Activated CD8-positive, alpha-beta memory T cell treated with anti-CD3 and anti-CD28 coated beads, Interleukin-2, amount 10 ng/mL, durations not matched to agents 7 days and 5 days (primary cell): Measurements from ENCODE around the gene SULT1C4. TPM values are rescaled to one million over a fixed set of nuclear protein-coding genes. Genes with fewer than 3 reads are reported as not detected.
A peak's percentile ranks its signal among the peaks of the same experiment; 100 is the strongest.
"Not testable (repeated sequence)": the region's sequence is repeated elsewhere in the genome, so short reads cannot be mapped to it uniquely, and the experiment has no call there.

ENCODE experiments used
- ATAC-seq: fragments of 150-1000 bp; cut with Tn5 transposase; one replicate; pipeline ENCODE4 v1.10.0; 2021; ENCODE audit warnings: moderate library complexity
- CTCF ChIA-PET: fragments of 350-600 bp; sonication (Branson Sonifier 250); formaldehyde crosslinking; loops from one replicate; lab custom pipeline; 2021; ENCODE audit warnings: antibody characterized with exemption; lab: Charles Lee
- DNase-seq: peaks from one replicate; pipeline ENCODE4 v3.0.0-alpha.2; 2020
- H3K27ac Mint-ChIP-seq: one replicate; pipeline ENCODE4 v1.8.0; 2021; ENCODE audit warnings: mild to moderate bottlenecking, mixed read lengths
- H3K27me3 Mint-ChIP-seq: one replicate; pipeline ENCODE4 v1.8.0; 2021; ENCODE audit warnings: mixed read lengths
- H3K36me3 Mint-ChIP-seq: one replicate; pipeline ENCODE4 v1.8.0; 2021; ENCODE audit warnings: mild to moderate bottlenecking, mixed read lengths
- H3K4me1 Mint-ChIP-seq: one replicate; pipeline ENCODE4 v1.8.0; 2021; ENCODE audit warnings: mixed read lengths
- H3K4me3 Mint-ChIP-seq: one replicate; pipeline ENCODE4 v1.8.0; 2021; ENCODE audit warnings: mild to moderate bottlenecking, moderate library complexity, mixed read lengths
- H3K9me3 Mint-ChIP-seq: one replicate; pipeline ENCODE4 v1.8.0; 2022; ENCODE audit warnings: low read depth, mixed read lengths
- total RNA-seq, 2 experiments: library from RNA; stranded (reverse); gene quantifications; one replicate each; pipeline ENCODE4 v1.2.3, GENCODE V29; 2021

The SULT1C4 gene
- total RNA-seq, 2 experiments from 2014 or later = not detected

GRCh38 chr2:108409768-108410167 is 32.0 kb downstream of the SULT1C4 start:
- ATAC-seq = no peak
- Mint-ChIP-seq H3K36me3 (no peaks in the 10 kb centered on the region), H3K9me3 (peaks cover 6% of the 10 kb centered on the region), H3K4me3 (no peak overlapping the region), H3K27me3 (peaks cover 10% of the 10 kb centered on the region), H3K4me1 (no peaks in the 10 kb centered on the region), H3K27ac (no peak overlapping the region)
- CTCF ChIA-PET = no interaction called here
- no peak for DNase-seq

GRCh38 chr2:108412995-108413710 is 35.4 kb downstream of the SULT1C4 start:
- no peak overlapping the region for H3K4me3 Mint-ChIP-seq
- H3K27ac Mint-ChIP-seq = no peak overlapping the region
- DNase-seq (no peak), ATAC-seq (no peak)
- no peaks in the 10 kb centered on the region for H3K4me1 Mint-ChIP-seq
- H3K9me3 Mint-ChIP-seq = no peaks in the 10 kb centered on the region
- peaks cover 3% of the 10 kb centered on the region for H3K27me3 Mint-ChIP-seq
- CTCF ChIA-PET = no interaction called here
- no peaks in the 10 kb centered on the region for H3K36me3 Mint-ChIP-seq

GRCh38 chr2:108413711-108414095 is 35.9 kb downstream of the SULT1C4 start:
- no peaks in the 10 kb centered on the region for H3K36me3 Mint-ChIP-seq
- no peak overlapping the region for H3K27ac Mint-ChIP-seq
- ATAC-seq = no peak
- no peak overlapping the region for H3K4me3 Mint-ChIP-seq
- CTCF ChIA-PET = no interaction called here
- DNase-seq = no peak
- no peaks in the 10 kb centered on the region for H3K27me3 Mint-ChIP-seq
- H3K9me3 Mint-ChIP-seq = no peaks in the 10 kb centered on the region
- no peaks in the 10 kb centered on the region for H3K4me1 Mint-ChIP-seq

- ATAC-seq (no peak), DNase-seq (no peak)
- Mint-ChIP-seq H3K36me3 (no peaks in the 10 kb centered on the region), H3K4me1 (no peaks in the 10 kb centered on the region), H3K4me3 (no peak overlapping the region), H3K27ac (no peak overlapping the region), H3K9me3 (no peaks in the 10 kb centered on the region), H3K27me3 (no peaks in the 10 kb centered on the region)
- CTCF ChIA-PET = no interaction called here
Measured at GRCh38 chr2:108414256-108414876, 36.6 kb downstream of the SULT1C4 start.

GRCh38 chr2:108414945-108415344 is 37.2 kb downstream of the SULT1C4 start:
- no peak for ATAC-seq
- no peaks in the 10 kb centered on the region for H3K4me1 Mint-ChIP-seq
- no peak for DNase-seq
- no peak overlapping the region for H3K27ac Mint-ChIP-seq
- H3K36me3 Mint-ChIP-seq = no peaks in the 10 kb centered on the region
- H3K27me3 Mint-ChIP-seq = no peaks in the 10 kb centered on the region
- no peaks in the 10 kb centered on the region for H3K9me3 Mint-ChIP-seq
- CTCF ChIA-PET = no interaction called here
- no peak overlapping the region for H3K4me3 Mint-ChIP-seq

GRCh38 chr2:108417254-108417653 is 39.5 kb downstream of the SULT1C4 start:
- Mint-ChIP-seq H3K27me3 (peaks cover 4% of the 10 kb centered on the region), H3K4me1 (no peaks in the 10 kb centered on the region), H3K4me3 (no peak overlapping the region), H3K9me3 (no peaks in the 10 kb centered on the region), H3K27ac (no peak overlapping the region), H3K36me3 (no peaks in the 10 kb centered on the region)
- DNase-seq (no peak), ATAC-seq (peak; percentile 16)
- CTCF ChIA-PET = no interaction called here

- Mint-ChIP-seq H3K36me3 (no peaks in the 10 kb centered on the region), H3K4me1 (no peaks in the 10 kb centered on the region), H3K4me3 (no peak overlapping the region), H3K9me3 (no peaks in the 10 kb centered on the region), H3K27me3 (peaks cover 8% of the 10 kb centered on the region), H3K27ac (no peak overlapping the region)
- CTCF ChIA-PET = no interaction called here
- no peak for ATAC-seq
- no peak for DNase-seq
Measured at GRCh38 chr2:108418416-108418815, 40.7 kb downstream of the SULT1C4 start.

- H3K9me3 Mint-ChIP-seq = no peaks in the 10 kb centered on the region
- H3K4me3 Mint-ChIP-seq = no peak overlapping the region
- peaks cover 8% of the 10 kb centered on the region for H3K27me3 Mint-ChIP-seq
- no peak overlapping the region for H3K27ac Mint-ChIP-seq
- DNase-seq (no peak), ATAC-seq (no peak)
- CTCF ChIA-PET = no interaction called here
- no peaks in the 10 kb centered on the region for H3K36me3 Mint-ChIP-seq
- no peaks in the 10 kb centered on the region for H3K4me1 Mint-ChIP-seq
Measured at GRCh38 chr2:108423067-108423466, 45.3 kb downstream of the SULT1C4 start.

GRCh38 chr2:108423502-108424251 is 45.9 kb downstream of the SULT1C4 start:
- no peak overlapping the region for H3K27ac Mint-ChIP-seq
- no peak overlapping the region for H3K4me3 Mint-ChIP-seq
- H3K27me3 Mint-ChIP-seq = peaks cover 8% of the 10 kb centered on the region
- CTCF ChIA-PET = no interaction called here
- H3K4me1 Mint-ChIP-seq = no peaks in the 10 kb centered on the region
- DNase-seq = no peak
- ATAC-seq = no peak
- no peaks in the 10 kb centered on the region for H3K9me3 Mint-ChIP-seq
- H3K36me3 Mint-ChIP-seq = no peaks in the 10 kb centered on the region

- no peak for DNase-seq
- ATAC-seq = no peak
- Mint-ChIP-seq H3K4me1 (no peaks in the 10 kb centered on the region), H3K36me3 (no peaks in the 10 kb centered on the region), H3K27ac (no peak overlapping the region), H3K27me3 (peaks cover 10% of the 10 kb centered on the region), H3K4me3 (no peak overlapping the region), H3K9me3 (no peaks in the 10 kb centered on the region)
- CTCF ChIA-PET = no interaction called here
Measured at GRCh38 chr2:108428286-108429009, 50.7 kb downstream of the SULT1C4 start.

- DNase-seq, H3K9me3 Mint-ChIP-seq, ATAC-seq, CTCF ChIA-PET, H3K27ac Mint-ChIP-seq, H3K4me3 Mint-ChIP-seq, H3K27me3 Mint-ChIP-seq, H3K36me3 Mint-ChIP-seq: not testable (repeated sequence)
- H3K4me1 Mint-ChIP-seq = peaks cover 13% of the 10 kb centered on the region
Measured at GRCh38 chr2:108435578-108435977, 57.8 kb downstream of the SULT1C4 start.

- peaks cover 2% of the 10 kb centered on the region for H3K36me3 Mint-ChIP-seq
- H3K27me3 Mint-ChIP-seq = peaks cover 2% of the 10 kb centered on the region
- ATAC-seq = no peak
- H3K27ac Mint-ChIP-seq = peak overlapping the region; percentile 50
- CTCF ChIA-PET = no interaction called here
- H3K4me3 Mint-ChIP-seq = no peak overlapping the region
- peaks cover 13% of the 10 kb centered on the region for H3K4me1 Mint-ChIP-seq
- no peak for DNase-seq
- H3K9me3 Mint-ChIP-seq = no peaks in the 10 kb centered on the region
Measured at GRCh38 chr2:108436976-108437375, 59.2 kb downstream of the SULT1C4 start.
